Chondrocyte (in vitro differentiated cells): Measurements from ENCODE around the gene DENND2A. TPM values are rescaled to one million over a fixed set of nuclear protein-coding genes. Genes with fewer than 3 reads are reported as not detected.
A peak's percentile ranks its signal among the peaks of the same experiment; 100 is the strongest.
"Not testable (repeated sequence)": the region's sequence is repeated elsewhere in the genome, so short reads cannot be mapped to it uniquely, and the experiment has no call there.

Experiments used
- DNase-seq: peaks from one replicate; pipeline ENCODE4 v3.0.0; 2021; ENCODE audit warnings: mixed read lengths, low spot score
- H3K27ac Mint-ChIP-seq: one replicate; pipeline ENCODE4 v1.8.0; 2021; ENCODE audit warnings: mild to moderate bottlenecking, moderate library complexity, mixed read lengths; ENCODE audit not compliant: unreplicated experiment
- H3K27me3 Mint-ChIP-seq: 2 replicates; pipeline ENCODE4 v1.8.0; 2021; ENCODE audit warnings: low read depth, mixed read lengths
- H3K36me3 Mint-ChIP-seq: 2 replicates; pipeline ENCODE4 v1.8.0; 2021; ENCODE audit warnings: low read depth, mixed read lengths
- H3K4me1 Mint-ChIP-seq: 2 replicates; pipeline ENCODE4 v1.8.0; 2021; ENCODE audit warnings: low read depth, mild to moderate bottlenecking, mixed read lengths
- H3K4me3 Mint-ChIP-seq: one replicate; pipeline ENCODE4 v1.8.0; 2021; ENCODE audit warnings: mild to moderate bottlenecking, moderate library complexity, mixed read lengths; ENCODE audit not compliant: unreplicated experiment
- H3K9me3 Mint-ChIP-seq: 2 replicates; pipeline ENCODE4 v1.8.0; 2021; ENCODE audit warnings: low read depth, mixed read lengths
- total RNA-seq: library from RNA; stranded (reverse); gene quantifications from 3 replicates; pipeline ENCODE4 v1.2.1, GENCODE V29; 2021
- TF ChIP-seq, protein P1 (sequence below): fragments of 200-600 bp; sonication (generic); IDR thresholded peaks from 2 replicates; pipeline ENCODE4 v1.5.0; 2021; ENCODE audit warnings: antibody characterized with exemption, mild to moderate bottlenecking, moderate library complexity

The DENND2A gene
- total RNA-seq, 1 donor from 2014 or later, result 16.0 TPM

DNA sequence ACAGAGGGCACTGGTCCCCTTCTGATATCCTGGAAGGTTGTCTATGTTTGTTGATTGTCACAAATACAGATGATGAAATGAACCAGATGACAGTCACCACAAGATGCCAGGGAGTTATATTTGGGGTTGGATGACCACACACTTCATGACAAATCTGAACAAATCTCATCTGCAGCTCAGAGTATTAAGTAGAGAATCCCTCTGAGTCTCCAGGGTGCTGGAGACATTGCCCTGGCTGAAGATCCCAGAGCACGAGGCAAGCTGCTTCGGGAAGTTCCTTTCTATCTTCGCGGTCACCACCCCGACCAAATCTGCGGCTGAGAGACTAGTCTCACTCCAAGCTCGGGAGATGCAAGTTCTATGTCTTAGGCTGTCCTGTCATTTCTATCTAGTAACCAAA, 9.0 kb downstream of the DENND2A start:
- Mint-ChIP-seq H3K36me3 (no peaks in the 10 kb centered on the region), H3K27me3 (no peaks in the 10 kb centered on the region), H3K4me1 (peaks cover 6% of the 10 kb centered on the region), H3K4me3 (no peak overlapping the region), H3K27ac (peak overlapping the region; percentile 9), H3K9me3 (no peaks in the 10 kb centered on the region)
- TF ChIP-seq, protein P1, sequence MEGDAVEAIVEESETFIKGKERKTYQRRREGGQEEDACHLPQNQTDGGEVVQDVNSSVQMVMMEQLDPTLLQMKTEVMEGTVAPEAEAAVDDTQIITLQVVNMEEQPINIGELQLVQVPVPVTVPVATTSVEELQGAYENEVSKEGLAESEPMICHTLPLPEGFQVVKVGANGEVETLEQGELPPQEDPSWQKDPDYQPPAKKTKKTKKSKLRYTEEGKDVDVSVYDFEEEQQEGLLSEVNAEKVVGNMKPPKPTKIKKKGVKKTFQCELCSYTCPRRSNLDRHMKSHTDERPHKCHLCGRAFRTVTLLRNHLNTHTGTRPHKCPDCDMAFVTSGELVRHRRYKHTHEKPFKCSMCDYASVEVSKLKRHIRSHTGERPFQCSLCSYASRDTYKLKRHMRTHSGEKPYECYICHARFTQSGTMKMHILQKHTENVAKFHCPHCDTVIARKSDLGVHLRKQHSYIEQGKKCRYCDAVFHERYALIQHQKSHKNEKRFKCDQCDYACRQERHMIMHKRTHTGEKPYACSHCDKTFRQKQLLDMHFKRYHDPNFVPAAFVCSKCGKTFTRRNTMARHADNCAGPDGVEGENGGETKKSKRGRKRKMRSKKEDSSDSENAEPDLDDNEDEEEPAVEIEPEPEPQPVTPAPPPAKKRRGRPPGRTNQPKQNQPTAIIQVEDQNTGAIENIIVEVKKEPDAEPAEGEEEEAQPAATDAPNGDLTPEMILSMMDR, result no peak
- DNase-seq, result no peak

DNA sequence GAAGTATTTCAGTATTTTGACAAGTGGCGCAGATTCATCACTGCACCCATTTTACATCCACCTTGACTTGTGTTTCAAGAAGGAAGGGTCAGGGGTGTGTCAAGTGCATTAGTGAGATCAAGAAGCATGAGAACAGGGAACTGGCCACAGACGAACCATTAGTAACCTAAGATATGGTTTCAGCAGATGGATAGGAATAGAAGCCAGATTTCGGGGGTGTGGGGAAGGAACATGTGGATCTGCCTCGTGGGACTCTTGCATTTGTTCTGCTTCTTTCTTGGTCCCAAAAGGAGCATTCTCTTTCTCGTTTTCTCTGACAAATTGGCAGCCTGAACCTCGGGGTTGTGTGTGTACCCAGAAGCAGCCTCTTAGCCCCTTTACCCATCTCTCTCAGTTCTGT, 9.6 kb downstream of the DENND2A start:
- Mint-ChIP-seq H3K4me3 (no peak overlapping the region), H3K9me3 (no peaks in the 10 kb centered on the region), H3K27me3 (no peaks in the 10 kb centered on the region), H3K27ac (no peak overlapping the region), H3K36me3 (no peaks in the 10 kb centered on the region), H3K4me1 (peaks cover 11% of the 10 kb centered on the region)
- TF ChIP-seq, protein P1, result no peak
- no peak for DNase-seq

DNA sequence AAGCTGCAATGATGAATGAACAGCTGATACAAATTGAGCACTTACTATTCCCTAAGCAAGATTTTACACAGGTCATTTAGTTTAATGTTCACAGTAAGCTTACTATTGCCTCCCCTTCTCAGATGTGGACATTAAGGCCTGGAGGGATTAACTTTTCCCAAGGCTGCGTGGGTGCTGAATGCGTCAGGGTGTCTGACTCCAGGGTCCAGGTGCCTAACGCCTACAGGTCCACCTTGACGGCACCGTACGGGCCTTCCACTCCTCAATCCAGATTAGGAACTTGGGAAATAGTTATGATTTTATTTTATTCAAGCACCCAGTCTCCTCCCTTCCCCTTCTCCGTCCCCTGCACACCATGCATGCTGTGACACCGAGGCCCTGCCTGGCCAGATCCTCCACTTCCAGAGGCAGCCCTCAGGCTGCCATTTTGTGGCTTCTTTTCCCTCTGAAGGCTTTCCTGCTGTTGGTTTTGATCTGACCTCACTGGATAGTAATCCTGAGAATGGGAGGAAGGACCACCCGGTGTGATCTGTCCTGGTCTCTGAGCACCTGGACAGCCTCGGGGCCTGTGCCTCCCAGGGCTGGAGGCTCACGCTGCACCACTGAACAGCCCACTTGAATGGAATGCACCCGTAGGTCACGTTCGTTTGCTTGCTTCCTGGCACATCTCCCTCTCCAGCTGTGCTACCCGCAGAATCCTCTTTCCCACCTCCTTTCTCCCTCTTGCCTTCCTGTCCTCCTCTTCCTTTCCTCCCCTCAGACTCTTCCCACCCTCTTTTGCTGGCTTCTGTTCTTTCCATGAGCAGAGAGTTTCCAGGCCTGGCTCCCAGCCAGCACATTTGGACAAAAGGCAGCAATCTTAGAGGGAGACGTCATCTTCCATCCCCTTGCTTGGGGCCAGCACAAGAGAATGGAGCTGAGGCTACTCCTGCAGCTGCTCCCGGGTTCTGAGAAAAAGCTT, 14.4 kb downstream of the DENND2A start:
- peak; percentile 70 for DNase-seq
- Mint-ChIP-seq H3K27me3 (no peaks in the 10 kb centered on the region), H3K27ac (peak overlapping the region; percentile 96), H3K36me3 (no peaks in the 10 kb centered on the region), H3K4me3 (peak overlapping the region; percentile 33), H3K4me1 (peaks cover 47% of the 10 kb centered on the region), H3K9me3 (no peaks in the 10 kb centered on the region)
- TF ChIP-seq, protein P1, result no peak

DNA sequence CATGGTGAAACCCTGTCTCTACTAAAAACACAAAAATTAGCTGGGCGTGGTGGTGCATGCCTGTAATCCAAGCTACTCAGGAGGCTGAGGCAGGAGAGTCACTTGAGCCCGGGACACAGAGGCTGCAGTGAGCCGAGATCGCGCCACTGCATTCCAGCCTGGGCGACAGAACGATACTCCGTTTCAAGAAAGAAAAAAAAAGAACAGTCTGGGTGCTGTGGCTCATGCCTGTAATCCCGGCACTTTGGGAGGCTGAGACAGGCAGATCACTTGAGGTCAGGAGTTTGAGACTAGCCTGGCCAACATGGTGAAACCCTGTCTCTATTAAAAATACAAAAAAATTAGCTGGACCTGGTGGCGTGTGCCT, 15.4 kb downstream of the DENND2A start:
- H3K27ac Mint-ChIP-seq, result peak overlapping the region; percentile 92
- not testable (repeated sequence) for H3K27me3 Mint-ChIP-seq, H3K36me3 Mint-ChIP-seq

GRCh38 chr7:140624392-140625191, 16.0 kb downstream of the DENND2A start:
- no peak for DNase-seq
- Mint-ChIP-seq H3K4me1 (peaks cover 56% of the 10 kb centered on the region), H3K4me3 (no peak overlapping the region), H3K27me3 (no peaks in the 10 kb centered on the region), H3K9me3 (no peaks in the 10 kb centered on the region), H3K36me3 (no peaks in the 10 kb centered on the region), H3K27ac (peak overlapping the region; percentile 92)
- TF ChIP-seq, protein P1, result no peak

More for the DNA sequence above, 15.4 kb downstream of the DENND2A start:
- peaks cover 53% of the 10 kb centered on the region for H3K4me1 Mint-ChIP-seq
- not testable (repeated sequence) for DNase-seq, H3K4me3 Mint-ChIP-seq, H3K9me3 Mint-ChIP-seq
